ENCODE data around the gene PFN4.

GRCh38 chr2:24088821-24089359 is 34.2 kb downstream of the PFN4 start:
- TF ChIP-seq EZH2 (IDR thresholded peaks at IDR 0.05; ENCODE audit: borderline replicate concordance, low read length) (no peak), CTCF (conservative IDR thresholded peaks at IDR 0.05 in 1 of 2, IDR thresholded peaks at IDR 0.05 in 1 of 2; ENCODE audit: extremely low read depth in 1 of 2, insufficient read depth in 1 of 2, low read depth in 1 of 2, low read length in 2 of 2) (no peak)
